Activated naive CD4-positive, alpha-beta T cell treated with anti-CD3 and anti-CD28 coated beads, Interleukin-2, amount 50 U/mL, for 72 hours (primary cell): ENCODE measurements around the gene CLHC1. TPM values are rescaled to one million over a fixed set of nuclear protein-coding genes. Genes with fewer than 3 reads are reported as not detected.
"Not testable (repeated sequence)": the region's sequence is repeated elsewhere in the genome, so short reads cannot be mapped to it uniquely, and the experiment has no call there.

Experiments used
- ATAC-seq, 2 donors: fragments of 150-1000 bp; cut with Tn5 transposase; 2 replicates each; pipeline ENCODE4 v1.10.0; 2021; ENCODE audit warnings: mild to moderate bottlenecking in 2 of 2, moderate library complexity in 2 of 2
- DNase-seq, 2 donors: peaks; one replicate each; pipeline ENCODE4 v3.0.0; 2021 to 2022; ENCODE audit warnings: low spot score in 2 of 2
- H3K27ac Mint-ChIP-seq, 2 donors: one replicate each; pipeline ENCODE4 v1.8.0; 2022; ENCODE audit warnings: mild to moderate bottlenecking in 2 of 2, mixed read lengths in 2 of 2
- H3K36me3 Mint-ChIP-seq, 2 donors: one replicate each; pipeline ENCODE4 v1.8.0; 2022; ENCODE audit warnings: mixed read lengths in 2 of 2
- H3K9me3 Mint-ChIP-seq, 2 donors: one replicate each; pipeline ENCODE4 v1.8.0; 2022; ENCODE audit warnings: mixed read lengths in 2 of 2
- total RNA-seq, 2 donors: library from RNA; stranded (reverse); gene quantifications; one replicate each; pipeline ENCODE4 v1.2.3, GENCODE V29; 2022

Gene CLHC1
- total RNA-seq, 2 donors from 2014 or later = 2.7 to 10.3 TPM

DNA sequence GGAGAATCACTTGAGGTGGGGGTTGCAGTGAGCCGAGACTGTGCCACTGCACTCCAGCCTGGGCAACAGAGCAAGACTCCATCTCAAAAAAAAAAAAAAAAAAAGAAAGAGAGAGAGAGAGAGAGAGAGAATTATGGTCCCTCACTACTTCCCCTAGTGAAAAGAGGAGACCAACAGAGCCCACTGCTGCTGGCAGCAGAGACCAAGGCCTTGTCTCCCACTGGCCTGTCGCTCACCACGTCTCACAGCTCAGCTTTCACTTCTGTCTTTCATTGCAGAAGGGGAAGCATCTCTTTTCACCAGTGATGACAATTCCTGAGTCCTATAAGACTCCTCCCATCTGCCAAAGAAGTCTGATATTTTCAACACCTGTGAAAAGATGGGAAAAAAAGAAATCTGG lies 81.3 kb downstream of the CLHC1 start:
- no peak for DNase-seq
- H3K27ac Mint-ChIP-seq = no peak overlapping the region
- H3K9me3 Mint-ChIP-seq = no peaks in the 10 kb centered on the region

GRCh38 chr2:55148269-55148668 lies 83.8 kb downstream of the CLHC1 start:
- Mint-ChIP-seq H3K36me3 (no peaks in the 10 kb centered on the region), H3K9me3 (peaks cover 0 to 5% of the 10 kb centered on the region in 2 donors), H3K27ac (no peak overlapping the region)
- ATAC-seq (no peak), DNase-seq (no peak)

More for the DNA sequence above, 81.3 kb downstream of the CLHC1 start:
- ATAC-seq = no peak
- no peaks in the 10 kb centered on the region for H3K36me3 Mint-ChIP-seq

DNA sequence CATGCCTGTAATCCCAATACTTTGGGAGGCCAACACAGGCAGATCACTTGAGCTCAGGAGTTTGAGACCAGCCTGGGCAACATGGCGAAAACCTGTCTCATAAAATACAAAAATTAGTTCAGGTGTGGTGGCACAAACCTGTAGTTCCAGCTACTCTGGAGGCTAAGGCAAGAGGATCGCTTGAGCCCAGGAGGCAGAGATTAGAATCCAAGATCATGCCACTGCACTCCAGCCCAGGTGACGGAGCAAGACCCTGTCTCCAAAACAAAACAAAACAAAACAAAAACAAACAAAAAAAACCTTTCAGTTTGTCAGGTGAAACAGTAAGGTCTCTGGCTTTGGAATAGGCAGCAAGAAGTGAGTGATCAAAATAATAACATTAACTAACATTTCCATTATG lies 84.6 kb downstream of the CLHC1 start:
- ATAC-seq (no peak), DNase-seq (no peak)

DNA sequence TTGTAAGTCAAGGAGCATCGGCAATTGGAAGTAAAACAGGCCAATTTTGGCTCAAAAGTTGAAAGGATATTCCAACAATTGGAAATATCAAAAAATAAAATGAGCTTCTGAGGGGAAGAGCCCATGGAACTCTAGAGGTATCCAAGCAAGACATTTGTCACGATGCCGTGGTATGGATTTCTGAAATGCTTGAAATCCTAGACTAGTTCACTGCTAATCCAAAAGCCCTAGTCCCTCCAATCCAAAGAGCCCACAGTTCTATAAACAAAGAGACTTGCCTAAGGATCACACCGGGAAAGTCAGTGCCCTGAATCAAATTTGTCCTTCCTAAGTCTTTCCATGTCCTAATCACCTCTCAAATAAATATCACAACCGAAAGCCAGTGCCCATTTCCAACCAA lies 85.1 kb downstream of the CLHC1 start:
- peaks cover 0 to 16% of the 10 kb centered on the region in 2 donors for H3K9me3 Mint-ChIP-seq
- no peaks in the 10 kb centered on the region for H3K36me3 Mint-ChIP-seq
- H3K27ac Mint-ChIP-seq = no peak overlapping the region
- ATAC-seq (no peak), DNase-seq (no peak)

More for the DNA sequence above, 84.6 kb downstream of the CLHC1 start:
- Mint-ChIP-seq H3K27ac (no peak overlapping the region), H3K9me3 (peaks cover 0 to 11% of the 10 kb centered on the region in 2 donors), H3K36me3 (no peaks in the 10 kb centered on the region)

DNA sequence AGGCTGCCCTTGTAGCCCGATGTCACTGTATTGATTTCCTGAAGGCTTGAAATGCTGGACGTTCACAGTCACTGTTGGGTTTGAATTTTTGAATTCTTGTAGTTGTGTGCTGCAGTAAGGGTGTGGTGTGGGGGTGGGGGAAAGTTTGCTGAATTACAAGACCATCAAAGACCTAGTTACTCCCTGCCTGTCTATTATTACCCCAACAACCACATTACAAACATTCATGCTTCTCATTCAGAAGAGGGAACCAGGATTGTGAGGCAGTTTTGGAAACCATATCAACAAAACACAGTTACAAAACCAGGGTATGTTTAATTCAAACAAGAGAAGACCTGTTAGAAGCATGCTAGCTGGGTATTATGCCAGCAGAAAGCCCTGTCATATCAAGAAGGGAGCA lies 85.8 kb downstream of the CLHC1 start:
- Mint-ChIP-seq H3K9me3 (peaks cover 0 to 19% of the 10 kb centered on the region in 2 donors), H3K36me3 (no peaks in the 10 kb centered on the region), H3K27ac (no peak overlapping the region)
- ATAC-seq = no peak
- DNase-seq = no peak

- no peak for ATAC-seq
Measured at GRCh38 chr2:55144922-55145820, 86.9 kb downstream of the CLHC1 start.

DNA sequence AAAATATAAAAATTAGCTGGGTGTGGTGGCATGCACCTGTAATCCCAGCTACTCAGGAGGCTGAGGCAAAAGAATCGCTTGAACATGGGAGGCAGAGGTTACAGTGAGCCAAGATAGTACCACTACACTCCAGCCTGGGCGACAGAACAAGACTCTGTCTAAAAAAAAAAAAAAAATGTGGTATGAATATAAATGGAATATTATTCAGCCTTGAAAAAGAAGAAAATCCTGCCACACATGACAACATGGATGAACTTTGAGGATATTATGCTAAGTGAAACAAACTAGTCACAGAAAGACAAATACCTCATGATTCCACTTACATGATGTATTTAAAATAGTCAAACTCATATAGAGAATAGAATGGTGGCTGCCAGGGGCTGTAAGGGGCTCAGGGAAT lies 88.4 kb downstream of the CLHC1 start:
- ATAC-seq, H3K36me3 Mint-ChIP-seq, DNase-seq: not testable (repeated sequence)
- H3K9me3 Mint-ChIP-seq = peaks cover 0 to 23% of the 10 kb centered on the region in 2 donors
- peak overlapping the region in 1 of 2 donors; percentile 15 for H3K27ac Mint-ChIP-seq

More at GRCh38 chr2:55144922-55145820, 86.9 kb downstream of the CLHC1 start:
- DNase-seq = no peak
- Mint-ChIP-seq H3K36me3 (no peaks in the 10 kb centered on the region), H3K9me3 (peaks cover 0 to 19% of the 10 kb centered on the region in 2 donors), H3K27ac (no peak overlapping the region)

- no peak overlapping the region for H3K27ac Mint-ChIP-seq
- H3K36me3 Mint-ChIP-seq = no peaks in the 10 kb centered on the region
- H3K9me3 Mint-ChIP-seq = peaks cover 0 to 23% of the 10 kb centered on the region in 2 donors
Measured at GRCh38 chr2:55142518-55142917, 89.6 kb downstream of the CLHC1 start.

DNA sequence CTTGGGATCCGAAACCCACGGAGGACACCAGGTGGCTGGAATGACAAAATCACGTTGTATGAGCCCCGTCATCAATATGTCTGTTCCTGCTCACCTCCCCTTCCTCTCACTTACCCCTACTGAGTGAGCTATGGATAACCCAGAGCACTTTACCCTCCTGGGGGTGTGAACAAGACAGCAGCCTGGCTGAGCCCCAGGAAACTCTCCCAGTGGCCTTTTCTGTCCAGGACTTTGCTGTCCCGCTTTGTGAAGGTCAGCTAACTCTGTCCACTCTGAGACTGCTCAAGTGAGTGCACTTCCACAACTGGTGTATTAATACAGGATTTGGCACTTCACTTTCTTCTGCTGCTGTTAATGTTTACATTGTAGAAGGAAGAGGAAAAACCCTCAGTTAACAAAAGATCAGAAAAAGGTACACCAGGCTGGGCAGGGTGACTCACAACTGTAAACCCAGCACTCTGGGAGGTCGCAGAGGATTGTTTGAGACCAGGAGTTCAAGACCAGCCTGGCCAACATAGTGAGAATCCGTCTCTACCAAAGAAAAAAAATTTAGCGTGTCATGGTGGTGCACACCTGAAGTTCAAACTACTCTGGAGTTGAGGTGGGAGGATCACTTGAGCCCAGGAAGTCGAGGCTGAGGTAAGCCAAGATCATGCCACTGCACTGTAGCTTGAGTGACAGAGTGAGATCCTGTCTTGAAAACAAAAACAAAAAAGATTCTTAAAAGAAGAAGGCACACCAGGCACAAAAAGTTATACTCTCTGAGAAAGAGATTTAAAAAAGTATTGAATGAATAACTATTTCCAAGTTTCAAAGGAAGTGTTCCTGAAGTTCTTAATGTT lies 90.3 kb downstream of the CLHC1 start:
- DNase-seq = no peak
- ATAC-seq = no peak
- peak overlapping the region; percentile 51 for H3K27ac Mint-ChIP-seq
- H3K9me3 Mint-ChIP-seq = peaks cover 0 to 23% of the 10 kb centered on the region in 2 donors
- no peaks in the 10 kb centered on the region for H3K36me3 Mint-ChIP-seq

More at GRCh38 chr2:55142518-55142917, 89.6 kb downstream of the CLHC1 start:
- DNase-seq (no peak), ATAC-seq (no peak)

GRCh38 chr2:55140316-55141219 lies 91.5 kb downstream of the CLHC1 start:
- DNase-seq (no peak), ATAC-seq (peak in 1 of 2 donors; percentile 24)
- Mint-ChIP-seq H3K9me3 (peaks cover 0 to 23% of the 10 kb centered on the region in 2 donors), H3K27ac (no peak overlapping the region), H3K36me3 (no peaks in the 10 kb centered on the region)

GRCh38 chr2:55139305-55139704 lies 92.8 kb downstream of the CLHC1 start:
- no peak for ATAC-seq
- no peak for DNase-seq
- H3K36me3 Mint-ChIP-seq = no peaks in the 10 kb centered on the region
- peaks cover 0 to 23% of the 10 kb centered on the region in 2 donors for H3K9me3 Mint-ChIP-seq
- peak overlapping the region in 1 of 2 donors; percentile 77 for H3K27ac Mint-ChIP-seq

- H3K36me3 Mint-ChIP-seq = no peaks in the 10 kb centered on the region
- ATAC-seq (no peak), DNase-seq (no peak)
- H3K27ac Mint-ChIP-seq = no peak overlapping the region
- H3K9me3 Mint-ChIP-seq = peaks cover 0 to 19% of the 10 kb centered on the region in 2 donors
Measured at GRCh38 chr2:55138882-55139229, 93.2 kb downstream of the CLHC1 start.

DNA sequence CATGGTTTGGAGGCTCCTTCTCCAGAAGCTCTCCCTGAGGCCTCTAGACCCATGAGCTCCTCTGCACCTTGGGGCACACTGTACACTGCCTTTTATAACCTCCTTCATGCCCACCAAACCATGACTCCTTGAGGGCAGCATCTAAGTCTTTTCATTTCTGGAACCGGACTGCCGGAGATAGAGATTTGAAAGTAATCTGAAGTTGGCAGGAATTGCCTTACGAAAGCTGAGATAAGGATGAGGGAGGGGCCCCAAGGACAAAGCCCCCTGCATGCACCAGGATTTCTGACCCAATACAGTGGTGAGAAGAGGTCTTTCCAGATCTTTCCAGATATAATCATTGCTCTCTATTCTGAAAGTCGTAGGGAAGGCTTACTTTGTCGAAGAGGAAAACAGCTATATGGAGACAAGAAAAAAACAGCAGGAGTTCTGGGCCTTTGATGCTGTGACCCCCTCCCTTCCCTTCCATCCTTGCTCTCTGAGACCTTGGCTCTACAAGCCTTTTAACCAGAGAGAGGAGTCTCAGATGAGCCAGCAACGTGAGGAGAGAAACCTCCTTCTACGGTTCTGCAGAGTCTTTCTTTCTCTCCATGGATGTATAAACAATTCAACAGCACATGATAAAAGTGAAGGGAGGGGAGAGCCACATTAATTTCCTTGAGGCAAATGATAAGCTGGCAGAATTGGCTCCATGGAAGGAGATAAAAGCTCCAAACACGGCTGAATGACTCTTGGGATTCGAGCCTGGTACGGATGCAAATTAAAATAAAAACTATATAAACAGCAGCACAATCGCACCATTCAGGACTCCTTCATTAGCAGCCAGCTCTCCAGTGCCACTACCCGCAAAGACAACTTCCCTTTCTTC lies 93.8 kb downstream of the CLHC1 start:
- ATAC-seq = no peak
- no peak for DNase-seq
- Mint-ChIP-seq H3K36me3 (peaks cover 0 to 5% of the 10 kb centered on the region in 2 donors), H3K9me3 (peaks cover 5 to 21% of the 10 kb centered on the region in 2 donors), H3K27ac (no peak overlapping the region)

DNA sequence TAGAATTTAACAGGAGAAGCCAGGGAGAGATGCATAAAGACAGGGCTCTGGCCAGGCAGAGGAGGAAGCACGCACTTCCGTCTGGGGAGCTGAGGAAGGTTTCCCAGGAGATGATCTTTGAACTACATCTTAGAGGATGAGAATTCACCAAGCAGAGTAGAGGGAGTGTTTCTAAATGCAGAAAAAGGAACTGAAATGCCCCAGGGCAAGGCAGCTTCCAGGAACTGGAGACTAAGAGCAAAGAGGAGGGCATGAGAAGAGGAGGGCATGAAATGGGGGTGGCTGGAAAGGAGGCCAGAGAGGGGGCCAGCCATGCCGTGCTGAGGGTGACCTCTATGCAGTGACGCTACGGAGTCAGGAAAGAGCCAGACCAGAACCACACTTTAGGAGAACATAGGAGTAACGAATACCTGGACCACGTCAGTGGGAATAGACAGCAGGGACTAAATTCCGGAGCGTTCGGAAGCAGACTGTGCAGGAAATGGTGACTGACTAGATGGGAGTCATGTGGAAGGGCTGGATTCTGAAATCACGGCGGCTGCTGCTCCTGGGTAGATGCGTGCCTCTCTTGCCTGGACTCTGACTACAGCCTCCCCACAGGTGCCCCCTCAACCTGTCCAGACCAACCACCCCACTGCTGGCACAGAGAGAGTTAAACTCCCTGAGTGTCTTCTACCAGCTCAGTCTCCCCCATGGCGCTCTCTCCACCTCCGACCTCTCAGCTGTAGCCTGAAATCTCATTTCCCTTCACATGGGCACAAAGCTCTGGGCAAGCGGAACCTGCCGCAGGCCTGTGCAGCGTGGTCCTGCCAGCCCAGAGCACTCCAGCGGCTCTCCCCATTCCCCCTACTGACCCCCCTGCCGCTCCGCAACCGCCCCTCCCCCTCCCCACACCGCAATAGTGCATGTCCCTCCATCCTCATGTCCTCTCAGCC lies 94.8 kb downstream of the CLHC1 start:
- DNase-seq (no peak), ATAC-seq (no peak)
- Mint-ChIP-seq H3K27ac (peak overlapping the region; percentile 10 to 28), H3K9me3 (peaks cover 5 to 14% of the 10 kb centered on the region in 2 donors), H3K36me3 (peaks cover 0 to 6% of the 10 kb centered on the region in 2 donors)
